H9 (cell line): Measurements from ENCODE around the gene PPP2R3C. TPM values are rescaled to one million over a fixed set of nuclear protein-coding genes. Genes with fewer than 3 reads are reported as not detected.

Experiments
- DNase-seq: peaks from one replicate; pipeline ENCODE4 v3.0.0-alpha.2; 2017
- H2AFZ ChIP-seq: one replicate; pipeline ENCODE4 v1.6.1; 2013; ENCODE audit warnings: mild to moderate bottlenecking, low read length, control low read depth, moderate library complexity
- H2AK5ac ChIP-seq: 2 replicates; pipeline ENCODE4 v1.6.1; 2013; ENCODE audit warnings: low read length, control low read depth, mixed read lengths; ENCODE audit not compliant: insufficient read length
- H2BK120ac ChIP-seq: one replicate; pipeline ENCODE4 v1.6.1; 2013; ENCODE audit warnings: low read depth, mild to moderate bottlenecking, low read length, control low read depth, inconsistent platforms; ENCODE audit not compliant: poor library complexity, severe bottlenecking
- H2BK12ac ChIP-seq: 2 replicates; pipeline ENCODE4 v1.6.1; 2013; ENCODE audit warnings: low read length, control low read depth, mixed read lengths, low read depth; ENCODE audit not compliant: insufficient read length
- H2BK15ac ChIP-seq: 2 replicates; pipeline ENCODE4 v1.6.1; 2013; ENCODE audit warnings: low read depth, low read length, control low read depth
- H2BK20ac ChIP-seq: one replicate; pipeline ENCODE4 v1.6.1; 2013; ENCODE audit warnings: low read depth, mild to moderate bottlenecking, low read length, control low read depth, inconsistent platforms; ENCODE audit not compliant: poor library complexity, severe bottlenecking
- H2BK5ac ChIP-seq: 2 replicates; pipeline ENCODE4 v1.6.1; 2013; ENCODE audit warnings: low read length, control low read depth, mixed read lengths; ENCODE audit not compliant: insufficient read length
- H3K14ac ChIP-seq: 2 replicates; pipeline ENCODE4 v1.6.1; 2013; ENCODE audit warnings: low read length, control low read depth; ENCODE audit not compliant: insufficient read depth
- H3K18ac ChIP-seq: 2 replicates; pipeline ENCODE4 v1.6.1; 2013; ENCODE audit warnings: low read depth, mild to moderate bottlenecking, mixed read lengths, low read length, control low read depth; ENCODE audit not compliant: insufficient read length
- H3K23ac ChIP-seq: 2 replicates; pipeline ENCODE4 v1.6.1; 2013; ENCODE audit warnings: low read length, control low read depth, mixed read lengths, low read depth; ENCODE audit not compliant: insufficient read length
- H3K23me2 ChIP-seq: 2 replicates; pipeline ENCODE4 v1.6.1; 2013; ENCODE audit warnings: low read depth, mild to moderate bottlenecking, mixed read lengths, low read length, control low read depth; ENCODE audit not compliant: insufficient read length, poor library complexity, severe bottlenecking
- H3K27ac ChIP-seq: 2 replicates; pipeline ENCODE4 v1.5.1; 2013; ENCODE audit warnings: low read length, control low read depth, mixed read lengths, low read depth; ENCODE audit not compliant: insufficient read length
- H3K27me3 ChIP-seq: 2 replicates; pipeline ENCODE4 v1.6.1; 2013; ENCODE audit warnings: low read length, control low read depth, inconsistent platforms; ENCODE audit not compliant: insufficient read depth
- H3K4ac ChIP-seq: 2 replicates; pipeline ENCODE4 v1.6.1; 2013; ENCODE audit warnings: low read depth, mild to moderate bottlenecking, control low read depth, inconsistent platforms, low read length, moderate library complexity
- H3K4me1 ChIP-seq: 2 replicates; pipeline ENCODE4 v1.6.1; 2013; ENCODE audit warnings: low read length, control low read depth, inconsistent platforms; ENCODE audit not compliant: insufficient read depth
- H3K4me2 ChIP-seq: 2 replicates; pipeline ENCODE4 v1.6.1; 2013; ENCODE audit warnings: low read length, control low read depth, mixed read lengths; ENCODE audit not compliant: insufficient read length, insufficient read depth
- H3K56ac ChIP-seq: 2 replicates; pipeline ENCODE4 v1.6.1; 2013; ENCODE audit warnings: low read depth, mild to moderate bottlenecking, mixed read lengths, low read length, control low read depth; ENCODE audit not compliant: insufficient read length
- H3K79me1 ChIP-seq: 2 replicates; pipeline ENCODE4 v1.6.1; 2013; ENCODE audit warnings: low read depth, mild to moderate bottlenecking, moderate library complexity, low read length, control low read depth, inconsistent platforms; ENCODE audit not compliant: insufficient read depth, poor library complexity, severe bottlenecking
- H3K79me2 ChIP-seq: 2 replicates; pipeline ENCODE4 v1.6.1; 2013; ENCODE audit warnings: low read length, control low read depth, inconsistent platforms; ENCODE audit not compliant: insufficient read depth
- H3K9ac ChIP-seq: 2 replicates; pipeline ENCODE4 v1.6.1; 2013; ENCODE audit warnings: low read length, control low read depth, mixed read lengths; ENCODE audit not compliant: insufficient read length; ENCODE audit errors: extremely low read depth
- H3K9me3 ChIP-seq: one replicate; pipeline ENCODE4 v1.6.1; 2013; ENCODE audit warnings: low read depth, low read length, inconsistent platforms; ENCODE audit not compliant: control insufficient read depth
- H3T11ph ChIP-seq: one replicate; pipeline ENCODE4 v1.6.1; 2013; ENCODE audit warnings: mild to moderate bottlenecking, low read length, control low read depth, inconsistent platforms
- H4K20me1 ChIP-seq: one replicate; pipeline ENCODE4 v1.6.1; 2013; ENCODE audit not compliant: control insufficient read depth, insufficient read length, insufficient read depth
- H4K5ac ChIP-seq: 2 replicates; pipeline ENCODE4 v1.6.1; 2013; ENCODE audit warnings: low read depth, mild to moderate bottlenecking, mixed read lengths, low read length, control low read depth; ENCODE audit not compliant: insufficient read length
- H4K8ac ChIP-seq: replicated peaks from 2 replicates; pipeline ENCODE4 v1.6.1; 2013; ENCODE audit warnings: low read length, control low read depth, mixed read lengths, low read depth; ENCODE audit not compliant: insufficient read length
- H4K91ac ChIP-seq: 2 replicates; pipeline ENCODE4 v1.6.1; 2013; ENCODE audit warnings: low read depth, mild to moderate bottlenecking, moderate library complexity, mixed read lengths, low read length, control low read depth; ENCODE audit not compliant: insufficient read length
- H3K27ac Mint-ChIP-seq, 3 experiments: 2 replicates in 2 of 3; 3 replicates in 1 of 3; pipeline ENCODE4 v1.8.0; 2020 to 2021; ENCODE audit warnings: mixed read lengths in 3 of 3, mild to moderate bottlenecking in 1 of 3, moderate library complexity in 1 of 3
- H3K27me3 Mint-ChIP-seq: 2 replicates; pipeline ENCODE4 v1.8.0; 2021; ENCODE audit warnings: low read depth, mild to moderate bottlenecking, moderate library complexity, mixed read lengths
- H3K36me3 Mint-ChIP-seq, 3 experiments: 2 replicates in 2 of 3; 3 replicates in 1 of 3; pipeline ENCODE4 v1.8.0; 2020 to 2021; ENCODE audit warnings: low read depth in 3 of 3, mixed read lengths in 3 of 3; ENCODE audit not compliant: insufficient read depth in 1 of 3
- H3K4me1 Mint-ChIP-seq, 2 experiments: 2 replicates each; pipeline ENCODE4 v1.8.0; 2020; ENCODE audit warnings: mixed read lengths in 2 of 2
- H3K4me3 Mint-ChIP-seq, 2 experiments: 2 replicates in 1 of 2; 3 replicates in 1 of 2; pipeline ENCODE4 v1.8.0; 2020 to 2021; ENCODE audit warnings: mild to moderate bottlenecking in 2 of 2, mixed read lengths in 2 of 2, moderate library complexity in 1 of 2
- H3K9me3 Mint-ChIP-seq, 2 experiments: 2 replicates in 1 of 2; 3 replicates in 1 of 2; pipeline ENCODE4 v1.8.0; 2020; ENCODE audit warnings: mild to moderate bottlenecking in 2 of 2, mixed read lengths in 2 of 2, moderate library complexity in 1 of 2
- WGBS: extraction: QIAGEN DNeasy Blood & Tissue Kit; methylation state at CpG from one replicate; pipeline ENCODE4 v1.1.7; 2013; ENCODE audit warnings: missing lambda C conversion rate, low lambda C conversion rate, mixed read lengths; ENCODE audit not compliant: insufficient read length; ENCODE audit errors: extremely low coverage; 5-methylcytosine and 5-hydroxymethylcytosine counted together
- total RNA-seq: library from RNA; stranded (reverse); gene quantifications from 2 replicates; pipeline ENCODE4 v1.2.1, GENCODE V29; 2021
- TF ChIP-seq, protein P1 (sequence below): fragments of 200-600 bp; sonication (generic); conservative IDR thresholded peaks from 3 replicates; pipeline ENCODE4 v1.8.0; 2021; ENCODE audit warnings: antibody characterized with exemption, mild to moderate bottlenecking

PPP2R3C gene
- total RNA-seq, 1 experiment from 2014 or later = 51.1 TPM

DNA sequence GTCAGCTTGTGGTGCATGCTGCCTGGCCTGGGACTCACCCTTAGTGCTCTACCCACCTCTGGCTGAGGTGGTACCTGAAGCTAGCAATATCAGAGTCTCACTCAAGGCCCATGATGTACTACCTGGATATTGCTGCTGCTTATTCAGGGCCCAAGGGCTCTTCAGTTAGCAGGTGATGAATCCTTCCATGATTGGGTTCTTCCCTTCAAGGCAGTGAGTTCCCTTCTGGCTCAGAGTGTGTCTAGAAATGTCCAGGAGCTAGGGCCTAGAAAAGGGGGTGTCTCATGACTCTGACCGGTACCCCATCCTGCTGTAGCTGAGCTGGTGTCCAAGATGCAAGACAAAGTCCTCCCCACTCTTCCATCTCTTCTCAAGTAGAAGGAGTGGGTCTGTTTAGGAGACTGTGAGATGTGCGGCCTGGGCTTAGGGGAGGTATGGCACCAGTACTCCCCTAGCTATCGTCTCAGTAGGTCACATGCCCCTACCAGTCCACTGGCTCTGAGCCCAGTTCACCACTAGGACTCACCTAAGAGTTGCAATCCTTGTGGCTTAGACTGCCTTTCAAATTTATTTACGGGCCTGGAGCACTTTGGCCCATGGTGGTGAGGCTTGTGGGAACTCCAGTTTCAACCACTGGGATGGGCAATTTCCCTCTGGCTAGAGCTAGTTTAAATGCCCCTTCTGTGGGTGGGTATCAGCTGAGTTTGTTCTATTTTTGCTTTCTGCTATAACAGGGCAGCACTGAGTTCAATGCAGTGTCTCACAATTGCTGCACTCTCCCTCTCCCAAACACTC lies 12.7 kb upstream of the PPP2R3C start:
- H4K20me1 ChIP-seq = no peaks in the 10 kb centered on the region
- H3K9me3 Mint-ChIP-seq = no peaks in the 10 kb centered on the region
- no peak overlapping the region for H2BK12ac ChIP-seq
- H3K23ac ChIP-seq = no peak overlapping the region
- no peak overlapping the region for H3K27ac ChIP-seq
- no peak overlapping the region for H3K9ac ChIP-seq
- DNase-seq = no peak
- no peak overlapping the region for H3K4me2 ChIP-seq
- H3K27me3 Mint-ChIP-seq = no peaks in the 10 kb centered on the region
- H3K4me3 Mint-ChIP-seq = no peak overlapping the region
- H3K23me2 ChIP-seq = no peaks in the 10 kb centered on the region
- H2BK120ac ChIP-seq = no peak overlapping the region
- H3K79me1 ChIP-seq = peaks cover 4% of the 10 kb centered on the region
- H3K4ac ChIP-seq = no peak overlapping the region
- peak overlapping the region in 2 of 3 experiments; percentile 45 to 92; a peak in 2 of 7 replicates for H3K27ac Mint-ChIP-seq
- H3K4me1 Mint-ChIP-seq = no peaks in the 10 kb centered on the region
- no peak overlapping the region for H2AK5ac ChIP-seq
- no CpG with 5 or more reads among the region's 4 CpGs for WGBS
- H3K9me3 ChIP-seq = no peaks in the 10 kb centered on the region
- no peak overlapping the region for H2BK20ac ChIP-seq
- H3T11ph ChIP-seq = no peak overlapping the region
- no peaks in the 10 kb centered on the region for H3K79me2 ChIP-seq
- no peak overlapping the region for H2BK5ac ChIP-seq
- no peak overlapping the region for H2BK15ac ChIP-seq
- no peak overlapping the region for H4K91ac ChIP-seq
- no peak overlapping the region for H3K56ac ChIP-seq
- H4K8ac ChIP-seq = no peak overlapping the region
- no peak overlapping the region for H2AFZ ChIP-seq
- H3K18ac ChIP-seq = no peak overlapping the region
- no peaks in the 10 kb centered on the region for H3K27me3 ChIP-seq
- H4K5ac ChIP-seq = no peak overlapping the region
- H3K14ac ChIP-seq = no peak overlapping the region
- TF ChIP-seq, protein P1, sequence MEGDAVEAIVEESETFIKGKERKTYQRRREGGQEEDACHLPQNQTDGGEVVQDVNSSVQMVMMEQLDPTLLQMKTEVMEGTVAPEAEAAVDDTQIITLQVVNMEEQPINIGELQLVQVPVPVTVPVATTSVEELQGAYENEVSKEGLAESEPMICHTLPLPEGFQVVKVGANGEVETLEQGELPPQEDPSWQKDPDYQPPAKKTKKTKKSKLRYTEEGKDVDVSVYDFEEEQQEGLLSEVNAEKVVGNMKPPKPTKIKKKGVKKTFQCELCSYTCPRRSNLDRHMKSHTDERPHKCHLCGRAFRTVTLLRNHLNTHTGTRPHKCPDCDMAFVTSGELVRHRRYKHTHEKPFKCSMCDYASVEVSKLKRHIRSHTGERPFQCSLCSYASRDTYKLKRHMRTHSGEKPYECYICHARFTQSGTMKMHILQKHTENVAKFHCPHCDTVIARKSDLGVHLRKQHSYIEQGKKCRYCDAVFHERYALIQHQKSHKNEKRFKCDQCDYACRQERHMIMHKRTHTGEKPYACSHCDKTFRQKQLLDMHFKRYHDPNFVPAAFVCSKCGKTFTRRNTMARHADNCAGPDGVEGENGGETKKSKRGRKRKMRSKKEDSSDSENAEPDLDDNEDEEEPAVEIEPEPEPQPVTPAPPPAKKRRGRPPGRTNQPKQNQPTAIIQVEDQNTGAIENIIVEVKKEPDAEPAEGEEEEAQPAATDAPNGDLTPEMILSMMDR = no peak
- no peaks in the 10 kb centered on the region for H3K4me1 ChIP-seq
- H3K36me3 Mint-ChIP-seq = peaks cover 4 to 38% (median 29%) of the 10 kb centered on the region in 3 experiments; a peak in 6 of 7 replicates
